Stomach (tissue), 9 donors: ENCODE results near the gene KIF2C. TPM values are rescaled to one million over a fixed set of nuclear protein-coding genes. Genes with fewer than 3 reads are reported as not detected.

ENCODE experiments used
- DNase-seq, 2 donors: peaks; one replicate each; pipeline versions ENCODE4 v3.0.0 to v3.0.0-alpha.2; 2013 to 2019
- H3K27ac ChIP-seq, 5 donors: fragments of 200-600 bp in 4 of 5; sonication (generic) in 4 of 5; one replicate each; pipeline ENCODE4 v1.5.1; 2013 to 2019; ENCODE audit warnings: mild to moderate bottlenecking in 1 of 5, moderate library complexity in 1 of 5
- H3K27me3 ChIP-seq, 3 donors: fragments of 200-600 bp; sonication (generic); one replicate each; pipeline ENCODE4 v1.5.1; 2017 to 2019; ENCODE audit warnings: mixed run types in 1 of 3
- H3K36me3 ChIP-seq, 4 donors: fragments of 200-600 bp; sonication (generic); 1 replicate in 3 of 4; 2 replicates in 1 of 4; pipeline ENCODE4 v1.5.1; 2016 to 2019
- H3K4me1 ChIP-seq, 4 donors: fragments of 200-600 bp; sonication (generic); one replicate each; pipeline ENCODE4 v1.5.1; 2016 to 2019
- H3K4me3 ChIP-seq, 4 donors: fragments of 200-600 bp; sonication (generic) in 3 of 4; one replicate each; pipeline ENCODE4 v1.5.1; 2016 to 2019; ENCODE audit warnings: mild to moderate bottlenecking in 1 of 4
- H3K9me3 ChIP-seq, 4 donors: fragments of 200-600 bp; sonication (generic); one replicate each; pipeline ENCODE4 v1.5.1; 2016 to 2019
- EP300 ChIP-seq: sonication (generic); formaldehyde crosslinking; IDR thresholded peaks from one replicate; pipeline ENCODE4 v1.6.1; 2017; ENCODE audit warnings: antibody characterized with exemption
- POLR2A ChIP-seq, 4 donors: fragments of 450-650 bp; IDR thresholded peaks; one replicate each; pipeline ENCODE4 v1.6.1; 2016; ENCODE audit warnings: antibody characterized with exemption in 4 of 4, control low read depth in 2 of 4, mild to moderate bottlenecking in 1 of 4, moderate library complexity in 1 of 4
- POLR2AphosphoS5 ChIP-seq, 3 donors: sonication (generic); formaldehyde crosslinking; IDR thresholded peaks; one replicate each; pipeline ENCODE4 v1.6.1; 2016; ENCODE audit warnings: antibody characterized with exemption in 3 of 3
- WGBS, 5 donors: extraction: QIAGEN DNeasy Blood & Tissue Kit in 3 of 5; methylation state at CpG; one replicate each; pipeline versions ENCODE4 v1.1.5 to v1.1.7; 2013 to 2018; 5-methylcytosine and 5-hydroxymethylcytosine counted together
- intact Hi-C: fragments of 100-400 bp; cut with DNase I; formaldehyde crosslinking; loops from one replicate; pipeline ENCODE4 v1.15.1; 2023; ENCODE audit warnings: low total_unique reads
- polyA plus RNA-seq, 3 donors: library from polyadenylated mRNA; stranded (reverse); fragments of 200-250 nt; gene quantifications; one replicate each; pipeline ENCODE4 v1.2.3, GENCODE V29; 2013
- total RNA-seq, 5 donors: library from RNA; depleted of rRNA; stranded (reverse); fragments of >200 nt; gene quantifications; one replicate each; pipeline versions ENCODE4 v1.1.0 to v1.2.3, GENCODE V29; 2014 to 2016
- TF ChIP-seq, protein P1 (sequence below), 7 experiments: fragments of 450-650 bp in 4 of 7; fragments of 200-600 bp in 3 of 7; sonication (generic) in 3 of 7; IDR thresholded peaks; one replicate each; pipeline ENCODE4 v1.5.1; 2016 to 2019; ENCODE audit warnings: antibody characterized with exemption in 7 of 7, control low read depth in 2 of 7, mild to moderate bottlenecking in 1 of 7
- donor health status: healthy with polysubstance abuse.
- donor health status: Bipolar disorder and iron deficiency.
- donor health status: healthy.

The KIF2C gene
- total and polyA plus RNA-seq, 8 donors: 1.4 to 34.8 (median 6.0) TPM

- Histone ChIP-seq H3K27ac (peak overlapping the region in 3 of 5 donors; percentile 27 to 78 (median 72)), H3K27me3 (no peaks in the 10 kb centered on the region), H3K4me1 (peaks cover 32 to 36% (median 34%) of the 10 kb centered on the region in 4 donors), H3K4me3 (peak overlapping the region; percentile 47 to 51 (median 50)), H3K36me3 (peaks cover under 1 to 18% (median 16%) of the 10 kb centered on the region in 4 donors), H3K9me3 (no peaks in the 10 kb centered on the region)
- DNase-seq: peak in 1 of 2 donors; percentile 6
- TF ChIP-seq POLR2AphosphoS5 (IDR thresholded peaks at IDR 0.05) (no peak), EP300 (no peak), POLR2A (IDR thresholded peaks at IDR 0.05) (no peak)
- TF ChIP-seq, protein P1, sequence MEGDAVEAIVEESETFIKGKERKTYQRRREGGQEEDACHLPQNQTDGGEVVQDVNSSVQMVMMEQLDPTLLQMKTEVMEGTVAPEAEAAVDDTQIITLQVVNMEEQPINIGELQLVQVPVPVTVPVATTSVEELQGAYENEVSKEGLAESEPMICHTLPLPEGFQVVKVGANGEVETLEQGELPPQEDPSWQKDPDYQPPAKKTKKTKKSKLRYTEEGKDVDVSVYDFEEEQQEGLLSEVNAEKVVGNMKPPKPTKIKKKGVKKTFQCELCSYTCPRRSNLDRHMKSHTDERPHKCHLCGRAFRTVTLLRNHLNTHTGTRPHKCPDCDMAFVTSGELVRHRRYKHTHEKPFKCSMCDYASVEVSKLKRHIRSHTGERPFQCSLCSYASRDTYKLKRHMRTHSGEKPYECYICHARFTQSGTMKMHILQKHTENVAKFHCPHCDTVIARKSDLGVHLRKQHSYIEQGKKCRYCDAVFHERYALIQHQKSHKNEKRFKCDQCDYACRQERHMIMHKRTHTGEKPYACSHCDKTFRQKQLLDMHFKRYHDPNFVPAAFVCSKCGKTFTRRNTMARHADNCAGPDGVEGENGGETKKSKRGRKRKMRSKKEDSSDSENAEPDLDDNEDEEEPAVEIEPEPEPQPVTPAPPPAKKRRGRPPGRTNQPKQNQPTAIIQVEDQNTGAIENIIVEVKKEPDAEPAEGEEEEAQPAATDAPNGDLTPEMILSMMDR (IDR thresholded peaks at IDR 0.05): no peak
- intact Hi-C loops: no loop called here
- 35 to 78% (median 37%) methylated on average over 4 to 11 of the region's 11 CpGs for WGBS, 5 donors
Measured at GRCh38 chr1:44785501-44786137, 46.0 kb downstream of the KIF2C start.

GRCh38 chr1:44786138-44786840, 46.7 kb downstream of the KIF2C start:
- intact Hi-C loops: no loop called here
- 4 to 8% (median 6%) methylated on average over 6 to 49 of the region's 49 CpGs for WGBS, 5 donors
- peak; percentile 77 to 93 for DNase-seq
- H3K27me3 ChIP-seq: no peaks in the 10 kb centered on the region
- H3K9me3 ChIP-seq: no peaks in the 10 kb centered on the region
- TF ChIP-seq, protein P1 (IDR thresholded peaks at IDR 0.05): peak in 6 of 7 experiments; percentile 72 to 100 (median 99)
- TF ChIP-seq POLR2A (IDR thresholded peaks at IDR 0.05) (no peak), POLR2AphosphoS5 (IDR thresholded peaks at IDR 0.05) (peak in 1 of 3 donors; percentile 62), EP300 (no peak)
- H3K27ac ChIP-seq: peak overlapping the region; percentile 27 to 78 (median 52)
- H3K4me3 ChIP-seq: peak overlapping the region; percentile 47 to 51 (median 50)
- H3K4me1 ChIP-seq: peaks cover 32 to 36% (median 34%) of the 10 kb centered on the region in 4 donors
- peaks cover 0 to 11% (median 9%) of the 10 kb centered on the region in 4 donors for H3K36me3 ChIP-seq

DNA sequence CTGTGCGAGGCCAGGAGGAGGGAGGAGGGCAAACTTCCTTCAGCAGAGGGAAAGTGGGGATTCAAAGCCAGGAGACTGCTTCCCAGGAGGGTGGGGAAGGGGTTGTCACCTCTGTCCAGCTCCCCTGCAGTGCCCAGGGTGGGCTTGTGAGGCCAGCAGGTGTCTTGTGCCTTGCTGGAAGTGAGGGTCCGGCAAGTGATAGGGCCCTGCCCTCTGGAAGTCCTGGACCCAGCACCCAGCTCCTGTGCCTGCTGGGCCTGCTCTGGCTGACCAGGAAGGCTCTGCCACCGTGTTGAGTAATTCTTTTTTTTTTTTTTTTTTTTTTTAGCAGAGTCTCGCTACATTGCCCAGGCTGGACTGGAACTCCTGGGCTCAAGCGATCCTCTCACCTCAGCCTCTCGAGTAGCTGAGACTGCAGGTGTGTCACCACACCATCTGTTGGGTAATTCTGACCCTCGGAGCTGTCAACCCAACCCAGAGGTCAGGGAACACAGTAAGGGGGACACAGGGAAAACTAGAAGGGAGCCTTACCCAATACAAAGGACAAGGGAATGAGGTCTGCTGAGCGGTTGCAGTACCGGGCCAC, 47.3 kb downstream of the KIF2C start:
- Histone ChIP-seq H3K27me3 (no peaks in the 10 kb centered on the region), H3K9me3 (no peaks in the 10 kb centered on the region), H3K4me1 (peaks cover 32 to 36% (median 34%) of the 10 kb centered on the region in 4 donors), H3K4me3 (peak overlapping the region in 2 of 4 donors; percentile 47 to 51), H3K36me3 (peaks cover 0 to 5% (median 3%) of the 10 kb centered on the region in 4 donors), H3K27ac (peak overlapping the region; percentile 27 to 78 (median 52))
- TF ChIP-seq POLR2AphosphoS5 (IDR thresholded peaks at IDR 0.05) (no peak), EP300 (no peak), POLR2A (IDR thresholded peaks at IDR 0.05) (no peak)
- TF ChIP-seq, protein P1 (IDR thresholded peaks at IDR 0.05): no peak
- WGBS, 5 donors: 79 to 85% (median 83%) methylated on average over 8 to 9 of the region's 9 CpGs
- DNase-seq: no peak
- intact Hi-C loops: no loop called here

DNA sequence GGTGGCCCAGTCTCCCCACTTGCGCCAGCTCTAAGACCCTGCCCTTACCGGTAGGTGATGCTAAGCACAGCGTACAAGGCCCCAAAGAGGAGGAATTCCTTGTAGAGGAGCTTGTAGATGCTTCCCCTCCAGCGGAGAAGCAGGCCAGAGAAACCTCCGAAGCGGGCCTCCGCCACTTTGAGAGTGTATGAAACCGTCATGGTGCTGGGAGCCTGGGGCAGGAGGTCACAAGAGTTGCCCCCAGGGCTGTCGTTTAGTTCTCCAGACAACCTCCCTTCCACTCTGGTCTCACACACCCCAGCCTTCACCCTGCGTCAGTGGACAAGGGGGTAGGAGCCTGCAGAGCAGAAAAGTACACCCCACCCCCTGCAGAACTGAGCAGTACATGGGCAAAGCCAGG, 47.9 kb downstream of the KIF2C start:
- no peak overlapping the region for H3K27ac ChIP-seq
- intact Hi-C loops: no loop called here
- DNase-seq: no peak
- no peaks in the 10 kb centered on the region for H3K27me3 ChIP-seq
- 93 to 96% (median 94%) methylated on average over 9 to 10 of the region's 10 CpGs for WGBS, 5 donors
- no peaks in the 10 kb centered on the region for H3K36me3 ChIP-seq
- H3K4me1 ChIP-seq: peaks cover 32 to 36% (median 34%) of the 10 kb centered on the region in 4 donors
- TF ChIP-seq POLR2A (IDR thresholded peaks at IDR 0.05) (no peak), POLR2AphosphoS5 (IDR thresholded peaks at IDR 0.05) (no peak), EP300 (no peak)
- TF ChIP-seq, protein P1 (IDR thresholded peaks at IDR 0.05): no peak
- no peak overlapping the region for H3K4me3 ChIP-seq
- no peaks in the 10 kb centered on the region for H3K9me3 ChIP-seq
